ENCODE measurements around the gene BCORL1.

BCORL1 gene

GRCh38 chrX:129982300-129983251, at the start of gene BCORL1:
BCORL1 (plus strand) TSS chrX:129982635; CDS start chrX:130005232, 22,597 bp downstream.
- DNase-seq = peak; percentile 98

DNA sequence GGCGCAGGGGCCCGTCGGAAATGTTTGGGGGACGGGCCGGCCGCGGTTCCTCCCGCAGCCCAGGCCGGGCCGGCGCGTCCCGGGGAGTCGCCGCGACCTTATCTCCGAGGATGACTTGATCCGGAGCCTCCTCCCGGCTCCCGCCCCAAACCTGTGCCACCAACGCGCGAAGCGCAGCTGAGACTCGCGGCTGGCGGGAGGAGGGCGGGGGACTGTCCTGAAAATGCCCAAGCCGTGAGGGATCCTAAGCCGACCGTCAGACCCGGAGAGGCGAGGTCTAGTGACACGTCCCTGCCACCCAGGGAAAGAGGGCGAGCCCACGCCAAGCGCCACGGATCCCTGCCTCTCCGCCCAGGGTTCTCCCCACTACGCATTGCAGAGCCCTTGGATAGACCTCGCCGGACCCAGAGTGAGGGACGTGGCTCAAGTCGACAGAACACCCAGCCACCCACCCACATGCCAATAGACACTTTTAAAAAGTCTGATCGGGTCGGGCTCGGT, 49.6 kb upstream of the BCORL1 start:
- DNase-seq = peak; percentile 61

DNA sequence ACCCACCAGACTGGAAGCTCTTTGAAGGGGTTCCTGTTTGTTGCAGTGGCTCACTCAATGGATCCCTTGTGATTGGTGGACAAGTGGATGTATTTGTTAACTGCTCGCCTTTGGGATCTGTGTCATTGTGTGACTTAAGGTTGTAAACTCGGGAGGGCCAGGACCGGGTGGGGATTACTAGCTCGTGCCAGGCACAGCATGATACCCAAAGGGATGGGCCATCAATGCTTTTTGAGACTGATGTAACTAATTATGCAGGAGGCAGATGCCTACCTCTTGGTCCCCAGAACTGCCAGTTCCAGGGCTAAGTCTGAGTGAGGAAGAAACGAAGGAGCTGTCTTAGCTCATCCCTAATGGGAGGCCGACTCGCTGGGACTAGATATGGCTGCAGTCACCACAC, 48.7 kb upstream of the BCORL1 start:
- no peak for DNase-seq

GRCh38 chrX:129934461-129934860, 48.0 kb upstream of the BCORL1 start:
- DNase-seq = no peak

DNA sequence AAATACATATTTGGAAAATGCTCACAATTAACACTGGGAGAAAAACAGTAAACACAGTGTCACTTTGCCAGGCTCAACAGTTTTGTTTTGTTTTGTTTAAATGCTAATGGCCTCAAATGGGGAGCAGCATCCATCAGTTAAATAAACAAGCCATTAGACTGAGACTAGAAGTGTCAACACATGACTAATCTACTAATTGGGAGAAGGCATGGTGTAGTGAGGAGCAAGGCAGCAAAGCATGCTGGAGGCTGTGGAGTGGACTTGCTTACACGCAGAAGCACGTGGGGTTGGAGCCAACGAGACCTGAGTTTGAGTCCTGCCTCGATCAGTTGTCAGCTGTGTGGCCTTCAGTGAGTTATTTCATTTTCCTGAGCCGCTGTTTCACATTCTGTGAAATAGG, 47.5 kb upstream of the BCORL1 start:
- DNase-seq = no peak

DNA sequence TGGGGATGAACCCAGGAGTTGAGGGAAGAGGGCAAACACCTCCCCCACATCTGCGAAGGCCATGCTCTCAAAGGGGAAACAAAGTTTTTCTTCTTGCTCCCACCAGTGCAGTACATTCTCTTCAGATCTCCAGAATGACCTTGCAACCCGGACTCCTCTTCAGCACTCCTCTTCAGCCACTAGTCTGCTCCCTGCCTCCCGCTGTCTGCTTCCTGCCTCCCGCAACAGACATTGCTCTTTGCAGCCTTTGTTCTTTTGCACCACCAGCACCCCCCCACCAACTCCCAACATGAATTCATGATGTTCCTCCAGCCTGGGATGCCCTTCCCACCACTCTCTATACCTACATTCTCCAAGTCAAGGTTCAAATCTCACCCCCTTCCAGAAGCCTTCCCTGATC, 44.4 kb upstream of the BCORL1 start:
- no peak for DNase-seq

DNA sequence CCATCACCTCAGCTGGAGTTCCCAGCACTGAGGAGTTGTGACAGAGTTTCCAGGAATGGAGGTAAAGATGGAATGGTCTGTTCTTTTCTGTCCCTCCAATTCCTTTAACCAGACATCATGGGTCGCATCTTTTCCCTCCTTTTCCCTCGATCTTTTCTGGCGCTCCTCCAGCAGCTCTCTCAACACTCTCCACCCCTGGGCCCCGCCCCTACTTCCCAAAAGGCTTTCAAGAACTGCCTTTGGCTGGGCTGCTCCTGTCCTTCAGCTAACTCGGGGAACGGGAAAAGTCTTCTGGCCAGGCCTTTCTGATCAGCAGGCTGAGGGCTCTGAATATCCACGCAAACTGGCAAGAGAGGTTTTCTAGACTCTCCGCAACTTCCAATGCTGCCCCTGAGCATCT, 42.4 kb upstream of the BCORL1 start:
- DNase-seq = no peak

GRCh38 chrX:129940721-129941120, 41.7 kb upstream of the BCORL1 start:
- DNase-seq = no peak

DNA sequence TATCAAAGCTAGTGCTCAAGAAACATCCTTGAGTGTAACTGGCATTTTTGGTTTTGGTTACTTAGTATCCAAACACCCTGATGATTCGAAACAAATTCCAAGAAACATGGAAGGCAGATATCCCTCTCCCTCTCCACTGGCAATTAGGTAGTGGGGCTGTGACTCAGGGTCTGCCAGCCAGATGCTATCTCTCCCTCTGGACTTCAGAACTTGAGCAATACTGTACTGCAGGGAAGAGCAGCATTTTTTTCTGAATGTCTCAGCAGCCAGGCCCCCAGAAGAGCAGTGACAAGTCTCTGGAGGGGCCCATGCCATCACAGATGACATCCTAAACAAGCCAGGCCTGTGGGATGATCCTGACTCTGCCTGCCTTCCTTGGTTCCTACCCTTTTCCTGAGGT, 37.3 kb upstream of the BCORL1 start:
- no peak for DNase-seq

- peak; percentile 24 for DNase-seq
These were observed 29.1 kb upstream of the BCORL1 start for GRCh38 chrX:129953334-129953648.

DNA sequence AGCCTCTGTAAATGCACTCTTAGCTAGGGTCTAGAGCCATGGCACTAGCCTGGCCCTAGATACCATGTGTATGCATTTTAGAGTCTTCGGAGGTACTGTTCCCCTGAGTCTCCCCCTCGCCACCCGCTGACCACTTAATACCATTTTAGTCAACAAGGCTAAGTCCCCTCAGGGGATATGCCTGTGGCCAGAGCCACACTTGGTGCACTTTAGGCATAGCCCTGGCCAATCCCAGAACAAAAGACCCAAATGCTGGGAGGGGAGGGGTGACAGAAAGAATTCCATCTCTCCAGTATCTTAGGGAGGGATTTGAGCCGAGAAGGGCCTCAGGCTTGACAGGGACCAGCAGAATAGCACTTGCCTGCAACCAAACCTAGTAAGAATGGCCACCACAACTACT, 28.6 kb upstream of the BCORL1 start:
- DNase-seq = no peak

DNA sequence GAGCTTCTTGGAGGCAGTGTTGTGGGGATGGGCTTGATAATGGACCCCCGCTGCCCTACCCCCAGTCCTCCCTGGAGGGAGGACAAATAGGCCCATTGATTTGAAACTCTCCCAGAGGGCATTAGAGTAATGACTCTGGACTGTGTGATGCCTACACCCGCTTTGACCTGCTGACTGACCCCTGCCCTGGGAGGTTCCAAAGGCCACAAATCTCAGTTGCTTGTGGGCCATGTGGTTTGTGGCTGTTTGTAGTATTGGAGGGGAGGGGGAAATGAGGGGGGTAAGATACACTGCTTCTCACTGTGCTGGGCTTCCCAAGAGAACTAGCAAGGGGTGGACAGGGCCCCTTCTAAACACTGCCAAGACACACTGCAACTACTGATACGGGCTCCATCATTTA, 27.6 kb upstream of the BCORL1 start:
- DNase-seq = no peak

- DNase-seq = no peak
These were observed 26.8 kb upstream of the BCORL1 start for GRCh38 chrX:129955682-129956081.

GRCh38 chrX:129956145-129956544, 26.3 kb upstream of the BCORL1 start:
- DNase-seq = no peak

- no peak for DNase-seq
These were observed 25.7 kb upstream of the BCORL1 start for GRCh38 chrX:129956765-129957164.

- peak; percentile 94 for DNase-seq
These were observed 25.0 kb upstream of the BCORL1 start for GRCh38 chrX:129957241-129958082.

DNA sequence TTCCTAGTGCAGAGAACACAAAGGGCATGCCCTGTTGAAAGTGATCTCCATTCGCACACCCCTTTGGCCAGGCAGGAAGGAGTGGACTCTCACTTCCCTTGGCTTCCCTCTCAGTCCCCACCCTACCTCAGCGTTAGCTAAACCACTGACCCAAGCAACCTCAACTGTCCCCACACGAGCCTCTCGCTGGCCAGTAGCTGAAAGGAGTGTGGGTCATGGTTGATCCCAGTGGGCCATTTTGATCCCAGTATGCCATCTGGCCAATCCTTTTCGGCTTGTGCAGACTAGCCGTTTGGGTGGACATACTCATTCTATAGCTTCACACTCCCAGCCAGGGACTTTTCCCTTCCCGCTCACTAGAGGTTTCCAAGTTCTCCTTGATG, 24.4 kb upstream of the BCORL1 start:
- DNase-seq = no peak

DNA sequence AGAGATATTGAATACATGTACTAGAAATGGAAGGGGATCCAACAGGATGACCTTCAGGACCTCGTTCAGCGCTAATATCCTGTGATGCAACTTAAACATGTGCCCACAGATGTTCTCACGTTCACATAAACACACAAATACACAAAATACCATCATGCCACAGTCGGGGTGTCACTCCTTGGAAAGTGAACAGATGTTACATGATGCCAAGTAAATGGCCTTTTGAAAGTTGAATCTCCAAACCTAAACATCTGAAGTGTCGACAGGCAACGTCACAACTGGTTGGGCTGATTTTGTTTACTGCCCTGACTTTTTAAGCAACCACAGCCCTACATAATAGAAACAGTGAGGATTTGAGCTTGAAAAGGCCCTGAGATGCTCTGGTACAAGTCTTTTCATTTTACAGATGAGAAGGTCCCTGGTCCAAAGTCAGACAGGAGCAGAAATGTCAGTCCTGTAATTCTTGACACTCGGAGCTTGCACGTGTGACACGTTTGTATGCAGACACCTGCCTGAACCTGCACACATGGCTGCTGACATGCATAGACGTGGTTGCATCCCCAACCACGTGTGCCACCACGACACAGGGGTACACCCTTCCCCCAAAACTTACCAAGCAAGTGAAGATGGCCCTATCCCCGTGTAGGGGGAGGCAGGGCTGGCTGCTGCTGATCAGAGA, 23.5 kb upstream of the BCORL1 start:
- DNase-seq = no peak

- no peak for DNase-seq
These were observed 23.0 kb upstream of the BCORL1 start for GRCh38 chrX:129959493-129959832.

GRCh38 chrX:129961180-129962083, 21.0 kb upstream of the BCORL1 start:
- DNase-seq = peak; percentile 91

DNA sequence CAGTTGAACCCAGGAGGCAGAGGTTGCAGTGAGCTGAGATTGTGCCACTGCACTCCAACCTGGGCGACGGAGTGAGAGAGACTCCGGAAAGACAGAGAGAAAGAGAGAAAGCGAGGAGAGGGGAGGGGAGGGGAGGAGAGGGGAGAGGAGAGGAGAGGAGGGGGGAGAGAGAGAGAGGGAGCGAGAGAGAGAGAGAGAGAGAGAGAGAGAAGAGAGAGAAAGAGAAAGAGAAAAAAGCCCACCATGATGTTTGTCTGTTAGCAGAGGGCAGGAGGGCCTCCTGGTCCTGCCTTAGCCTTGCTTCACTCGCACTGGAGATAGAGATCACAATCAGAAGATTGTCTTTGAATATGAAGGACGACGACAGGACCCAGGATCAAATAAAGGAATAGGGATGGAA, 18.7 kb upstream of the BCORL1 start:
- DNase-seq = no peak

- no peak for DNase-seq
These were observed 17.3 kb upstream of the BCORL1 start for GRCh38 chrX:129965166-129965565.

Data from DMS53 (cell line).